ENCODE results near the gene GATA3.

DNA sequence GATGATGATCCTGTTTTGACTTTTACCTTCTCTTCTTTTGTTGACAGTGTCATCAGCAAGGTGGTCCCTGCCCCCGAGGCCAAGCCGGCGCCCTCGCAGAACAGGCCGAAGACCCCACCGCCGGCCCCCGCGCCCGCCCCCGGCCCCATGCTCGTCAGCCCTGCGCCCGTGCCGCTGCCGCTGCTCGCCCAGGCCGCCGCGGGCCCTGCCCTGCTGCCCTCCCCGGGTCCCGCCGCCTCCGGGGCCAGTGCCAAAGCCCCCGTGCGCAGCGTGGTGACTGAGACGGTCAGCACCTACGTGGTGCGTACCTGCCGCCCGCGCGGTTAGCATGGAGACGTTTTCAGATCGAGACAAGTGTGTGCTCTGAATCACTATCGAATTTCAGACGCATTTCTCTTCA lies 45.5 kb upstream of the GATA3 start:
- TF ChIP-seq, protein P1, sequence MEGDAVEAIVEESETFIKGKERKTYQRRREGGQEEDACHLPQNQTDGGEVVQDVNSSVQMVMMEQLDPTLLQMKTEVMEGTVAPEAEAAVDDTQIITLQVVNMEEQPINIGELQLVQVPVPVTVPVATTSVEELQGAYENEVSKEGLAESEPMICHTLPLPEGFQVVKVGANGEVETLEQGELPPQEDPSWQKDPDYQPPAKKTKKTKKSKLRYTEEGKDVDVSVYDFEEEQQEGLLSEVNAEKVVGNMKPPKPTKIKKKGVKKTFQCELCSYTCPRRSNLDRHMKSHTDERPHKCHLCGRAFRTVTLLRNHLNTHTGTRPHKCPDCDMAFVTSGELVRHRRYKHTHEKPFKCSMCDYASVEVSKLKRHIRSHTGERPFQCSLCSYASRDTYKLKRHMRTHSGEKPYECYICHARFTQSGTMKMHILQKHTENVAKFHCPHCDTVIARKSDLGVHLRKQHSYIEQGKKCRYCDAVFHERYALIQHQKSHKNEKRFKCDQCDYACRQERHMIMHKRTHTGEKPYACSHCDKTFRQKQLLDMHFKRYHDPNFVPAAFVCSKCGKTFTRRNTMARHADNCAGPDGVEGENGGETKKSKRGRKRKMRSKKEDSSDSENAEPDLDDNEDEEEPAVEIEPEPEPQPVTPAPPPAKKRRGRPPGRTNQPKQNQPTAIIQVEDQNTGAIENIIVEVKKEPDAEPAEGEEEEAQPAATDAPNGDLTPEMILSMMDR (IDR thresholded peaks at IDR 0.05; ENCODE audit: low read length): no peak
- TF ChIP-seq EZH2 (optimal IDR thresholded peaks at IDR 0.05; ENCODE audit: low read depth, low read length) (no peak), EZH2phosphoT487 (IDR thresholded peaks at IDR 0.05; ENCODE audit: low read length) (no peak)

Measured in MM.1S (cell line).